D721Med (cell line): Measurements from ENCODE around the gene KHDC1L.

Experiments used
- DNase-seq: peaks from one replicate; pipeline ENCODE4 v3.0.0; 2011; ENCODE audit warnings: low spot score; ENCODE audit not compliant: insufficient read length
- FAIRE-seq: peaks from 2 replicates; lab custom pipeline; 2011; peaks lifted over from hg19 to GRCh38; lab: Jason Lieb, UNC
- CTCF ChIP-seq: IDR thresholded peaks from 2 replicates; pipeline ENCODE4 v1.5.1; 2012; ENCODE audit warnings: mild to moderate bottlenecking, control low read depth; ENCODE audit not compliant: insufficient read depth; ENCODE audit errors: missing control alignments

The KHDC1L gene

GRCh38 chr6:73180076-73180738 is 45.1 kb downstream of the KHDC1L start:
- TF ChIP-seq CTCF, result no peak
- FAIRE-seq (no peak), DNase-seq (no peak)

GRCh38 chr6:73177221-73177944 is 47.9 kb downstream of the KHDC1L start:
- FAIRE-seq, result no peak

GRCh38 chr6:73176057-73176456 is 49.2 kb downstream of the KHDC1L start:
- TF ChIP-seq CTCF, result no peak
- DNase-seq (no peak), FAIRE-seq (no peak)

More at GRCh38 chr6:73177221-73177944, 47.9 kb downstream of the KHDC1L start:
- no peak for TF ChIP-seq CTCF
- no peak for DNase-seq

GRCh38 chr6:73174646-73175045 is 50.6 kb downstream of the KHDC1L start:
- FAIRE-seq (no peak), DNase-seq (no peak)
- no peak for TF ChIP-seq CTCF
